Measurements from ENCODE around the gene GRIK2. TPM values are rescaled to one million over a fixed set of nuclear protein-coding genes. Genes with fewer than 3 reads are reported as not detected.

Gene GRIK2
- total RNA-seq, 4 donors from 2014 or later: 4.7 to 16.2 (median 7.5) TPM

DNA sequence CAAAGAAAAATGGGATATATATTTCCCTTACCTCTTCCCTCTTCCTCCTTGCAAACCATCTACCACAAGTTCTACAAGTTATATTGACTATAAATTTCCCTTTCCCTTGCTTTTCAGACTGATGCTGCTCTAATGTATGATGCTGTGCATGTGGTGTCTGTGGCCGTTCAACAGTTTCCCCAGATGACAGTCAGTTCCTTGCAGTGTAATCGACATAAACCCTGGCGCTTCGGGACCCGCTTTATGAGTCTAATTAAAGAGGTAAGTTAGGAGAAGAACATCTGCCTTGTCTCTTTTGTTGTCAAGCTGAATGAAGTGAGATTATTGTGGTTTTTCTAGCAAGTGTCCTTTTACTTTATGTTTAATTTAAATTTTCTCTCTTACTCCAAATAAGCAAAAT is 406.0 kb downstream of the GRIK2 start:
- Histone ChIP-seq H3K4me3 (no peak overlapping the region), H3K27me3 (no peaks in the 10 kb centered on the region), H3K27ac (no peak overlapping the region), H3K4me1 (no peaks in the 10 kb centered on the region), H3K36me3 (no peaks in the 10 kb centered on the region), H3K9me3 (no peaks in the 10 kb centered on the region)
- TF ChIP-seq, protein P1, sequence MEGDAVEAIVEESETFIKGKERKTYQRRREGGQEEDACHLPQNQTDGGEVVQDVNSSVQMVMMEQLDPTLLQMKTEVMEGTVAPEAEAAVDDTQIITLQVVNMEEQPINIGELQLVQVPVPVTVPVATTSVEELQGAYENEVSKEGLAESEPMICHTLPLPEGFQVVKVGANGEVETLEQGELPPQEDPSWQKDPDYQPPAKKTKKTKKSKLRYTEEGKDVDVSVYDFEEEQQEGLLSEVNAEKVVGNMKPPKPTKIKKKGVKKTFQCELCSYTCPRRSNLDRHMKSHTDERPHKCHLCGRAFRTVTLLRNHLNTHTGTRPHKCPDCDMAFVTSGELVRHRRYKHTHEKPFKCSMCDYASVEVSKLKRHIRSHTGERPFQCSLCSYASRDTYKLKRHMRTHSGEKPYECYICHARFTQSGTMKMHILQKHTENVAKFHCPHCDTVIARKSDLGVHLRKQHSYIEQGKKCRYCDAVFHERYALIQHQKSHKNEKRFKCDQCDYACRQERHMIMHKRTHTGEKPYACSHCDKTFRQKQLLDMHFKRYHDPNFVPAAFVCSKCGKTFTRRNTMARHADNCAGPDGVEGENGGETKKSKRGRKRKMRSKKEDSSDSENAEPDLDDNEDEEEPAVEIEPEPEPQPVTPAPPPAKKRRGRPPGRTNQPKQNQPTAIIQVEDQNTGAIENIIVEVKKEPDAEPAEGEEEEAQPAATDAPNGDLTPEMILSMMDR (IDR thresholded peaks at IDR 0.05): no peak
- WGBS, 2 donors: 51 to 67% methylated on average over 5 of the region's 5 CpGs
- no peak for DNase-seq (ENCODE audit: low spot score in 2 of 2)

DNA sequence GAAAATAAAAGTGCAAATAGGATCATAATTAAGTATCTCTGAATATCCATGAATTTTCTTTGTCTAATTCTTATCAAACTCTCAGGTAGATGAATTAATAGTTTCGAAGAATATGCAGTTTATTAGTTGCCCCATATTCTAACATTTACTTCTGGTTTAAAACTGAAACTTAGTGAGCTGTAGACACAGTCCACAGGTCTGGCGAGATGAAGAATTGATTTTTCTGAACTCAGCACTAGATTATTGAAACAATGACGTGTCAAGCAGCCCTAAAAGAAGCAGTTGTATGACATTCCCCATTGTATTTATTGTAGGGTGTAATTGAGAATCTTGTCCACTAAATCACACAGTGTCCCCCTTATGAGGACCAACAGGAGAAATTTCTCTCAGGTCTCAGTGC is 407.1 kb downstream of the GRIK2 start:
- Histone ChIP-seq H3K4me3 (no peak overlapping the region), H3K27ac (no peak overlapping the region), H3K4me1 (no peaks in the 10 kb centered on the region), H3K27me3 (no peaks in the 10 kb centered on the region), H3K36me3 (no peaks in the 10 kb centered on the region), H3K9me3 (no peaks in the 10 kb centered on the region)
- no peak for DNase-seq (ENCODE audit: low spot score in 2 of 2)
- WGBS, 2 donors: 81 to 94% methylated on average over 3 of the region's 3 CpGs
- no peak for TF ChIP-seq EP300 (IDR thresholded peaks at IDR 0.05)
- TF ChIP-seq, protein P1 (IDR thresholded peaks at IDR 0.05): no peak
- no peak for TF ChIP-seq POLR2A (IDR thresholded peaks at IDR 0.05)

DNA sequence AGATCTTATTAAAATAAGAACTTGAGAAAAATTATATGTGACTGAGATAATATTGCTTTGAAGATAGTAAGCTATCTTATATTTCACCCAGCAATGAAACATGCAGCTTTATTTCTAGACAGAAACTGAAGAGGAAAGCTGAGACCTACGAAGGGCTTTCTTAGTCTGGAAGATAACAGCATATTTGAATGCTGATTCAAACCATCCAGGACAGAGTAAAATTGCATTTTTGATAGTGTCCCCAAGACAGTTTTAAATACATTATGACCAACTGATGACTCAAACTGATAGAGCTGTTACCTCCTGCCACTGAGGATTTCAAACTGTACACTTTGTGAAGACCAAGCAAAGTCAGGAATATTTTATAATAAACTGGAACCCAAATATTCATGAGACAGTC is 409.6 kb downstream of the GRIK2 start:
- WGBS, 2 donors: 4 to 43% methylated on average over 1 of the region's 1 CpG

DNA sequence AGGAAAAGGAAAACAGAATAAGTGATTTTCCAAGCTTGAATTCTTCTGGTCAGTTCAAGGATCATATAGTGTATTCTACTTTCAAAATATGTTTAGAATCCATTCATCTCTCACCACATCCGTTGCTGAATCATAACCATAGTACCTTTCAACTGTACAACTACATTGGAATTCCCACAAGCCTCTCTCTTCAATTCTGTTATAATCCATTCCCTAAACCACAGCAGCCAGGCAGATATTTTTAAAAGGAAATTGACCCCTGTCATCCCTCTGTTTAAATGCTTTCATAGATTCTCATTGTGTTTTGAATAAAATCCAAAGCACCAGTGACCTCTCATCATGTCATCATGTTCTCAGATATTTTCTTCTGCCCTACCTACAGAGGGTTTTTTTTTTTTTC is 412.7 kb downstream of the GRIK2 start:
- no peak overlapping the region for H3K4me3 ChIP-seq
- H3K27me3 ChIP-seq: no peaks in the 10 kb centered on the region

More for the DNA sequence above, 409.6 kb downstream of the GRIK2 start:
- Histone ChIP-seq H3K27me3 (no peaks in the 10 kb centered on the region), H3K36me3 (no peaks in the 10 kb centered on the region), H3K27ac (no peak overlapping the region), H3K4me3 (no peak overlapping the region), H3K4me1 (no peaks in the 10 kb centered on the region), H3K9me3 (no peaks in the 10 kb centered on the region)
- TF ChIP-seq POLR2A (IDR thresholded peaks at IDR 0.05): no peak
- no peak for TF ChIP-seq EP300 (IDR thresholded peaks at IDR 0.05)
- TF ChIP-seq, protein P1 (IDR thresholded peaks at IDR 0.05): no peak
- no peak for DNase-seq (ENCODE audit: low spot score in 2 of 2)

DNA sequence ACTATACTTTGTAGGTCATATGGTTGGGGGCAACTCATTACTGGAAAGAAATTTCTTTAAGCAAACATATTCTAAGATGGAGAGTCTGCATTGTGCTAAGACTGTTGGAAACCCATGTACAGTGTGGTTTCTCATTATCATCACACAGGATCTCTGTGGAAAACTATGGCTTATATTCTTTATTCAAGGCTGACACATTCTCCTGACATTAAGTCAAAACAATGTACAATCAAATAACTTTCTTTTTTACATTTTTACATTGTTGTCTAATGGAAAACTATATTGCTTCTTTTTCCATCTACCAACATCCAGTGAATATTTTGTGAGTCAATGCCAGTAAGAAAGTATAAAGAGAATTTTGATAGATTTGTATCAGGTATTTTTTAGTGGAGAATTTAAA is 417.6 kb downstream of the GRIK2 start:
- H3K4me1 ChIP-seq: no peaks in the 10 kb centered on the region
- no peaks in the 10 kb centered on the region for H3K9me3 ChIP-seq
- no peak overlapping the region for H3K4me3 ChIP-seq
- TF ChIP-seq POLR2A (IDR thresholded peaks at IDR 0.05) (no peak), EP300 (IDR thresholded peaks at IDR 0.05) (no peak)
- TF ChIP-seq, protein P1 (IDR thresholded peaks at IDR 0.05): no peak
- no peaks in the 10 kb centered on the region for H3K36me3 ChIP-seq
- no peak for DNase-seq (ENCODE audit: low spot score in 2 of 2)
- H3K27me3 ChIP-seq: no peaks in the 10 kb centered on the region
- no peak overlapping the region for H3K27ac ChIP-seq

More for the DNA sequence above, 412.7 kb downstream of the GRIK2 start:
- Histone ChIP-seq H3K9me3 (no peaks in the 10 kb centered on the region), H3K4me1 (no peaks in the 10 kb centered on the region), H3K36me3 (no peaks in the 10 kb centered on the region), H3K27ac (no peak overlapping the region)
- WGBS, 2 donors: 67 to 70% methylated on average over 1 of the region's 1 CpG
- DNase-seq (ENCODE audit: low spot score in 2 of 2): no peak
- TF ChIP-seq EP300 (IDR thresholded peaks at IDR 0.05): no peak
- TF ChIP-seq, protein P1 (IDR thresholded peaks at IDR 0.05): no peak
- TF ChIP-seq POLR2A (IDR thresholded peaks at IDR 0.05): no peak

Data from tibial nerve (tissue), 4 donors.